Muscle layer of duodenum (tissue), 2 donors: ENCODE results near the gene PYROXD2.

ENCODE experiments used
- H3K27ac ChIP-seq: one replicate; pipeline ENCODE4 v1.7.0; 2013; ENCODE audit warnings: mild to moderate bottlenecking, low read length
- H3K27me3 ChIP-seq: one replicate; pipeline ENCODE4 v1.7.0; 2013; ENCODE audit warnings: low read depth, mild to moderate bottlenecking, control low read depth, low read length
- H3K36me3 ChIP-seq, 2 donors: one replicate each; pipeline ENCODE4 v1.7.0; 2013; ENCODE audit warnings: low read length in 2 of 2, control low read depth in 1 of 2, mild to moderate bottlenecking in 1 of 2; ENCODE audit not compliant: insufficient read depth in 2 of 2, control insufficient read depth in 1 of 2
- H3K4me1 ChIP-seq, 2 donors: one replicate each; pipeline ENCODE4 v1.7.0; 2013; ENCODE audit warnings: low read length in 2 of 2, mild to moderate bottlenecking in 2 of 2, control low read depth in 1 of 2, moderate library complexity in 1 of 2; ENCODE audit not compliant: insufficient read depth in 2 of 2, control insufficient read depth in 1 of 2
- H3K4me3 ChIP-seq, 2 donors: one replicate each; pipeline ENCODE4 v1.7.0; 2013; ENCODE audit warnings: low read length in 2 of 2, low read depth in 1 of 2, mild to moderate bottlenecking in 1 of 2
- H3K9me3 ChIP-seq, 2 donors: one replicate each; pipeline ENCODE4 v1.7.0; 2013; ENCODE audit warnings: low read length in 2 of 2, control low read depth in 1 of 2, mild to moderate bottlenecking in 1 of 2; ENCODE audit not compliant: control insufficient read depth in 1 of 2
- donor health status: healthy.

The PYROXD2 gene

GRCh38 chr10:98433371-98433770 is 18.4 kb upstream of the PYROXD2 start:
- Histone ChIP-seq H3K27me3 (no peaks in the 10 kb centered on the region), H3K4me3 (no peak overlapping the region), H3K36me3 (peaks cover 44 to 90% of the 10 kb centered on the region in 2 donors), H3K4me1 (no peaks in the 10 kb centered on the region), H3K27ac (no peak overlapping the region), H3K9me3 (peaks cover 0 to 9% of the 10 kb centered on the region in 2 donors)

GRCh38 chr10:98432330-98432729 is 17.3 kb upstream of the PYROXD2 start:
- H3K4me1 ChIP-seq = no peaks in the 10 kb centered on the region
- peaks cover 50 to 90% of the 10 kb centered on the region in 2 donors for H3K36me3 ChIP-seq
- no peaks in the 10 kb centered on the region for H3K27me3 ChIP-seq
- no peak overlapping the region for H3K27ac ChIP-seq
- no peak overlapping the region for H3K4me3 ChIP-seq
- H3K9me3 ChIP-seq = peaks cover 0 to 9% of the 10 kb centered on the region in 2 donors

- H3K4me3 ChIP-seq = no peak overlapping the region
- H3K9me3 ChIP-seq = peaks cover 0 to 9% of the 10 kb centered on the region in 2 donors
- no peak overlapping the region for H3K27ac ChIP-seq
- no peaks in the 10 kb centered on the region for H3K4me1 ChIP-seq
- H3K27me3 ChIP-seq = no peaks in the 10 kb centered on the region
- H3K36me3 ChIP-seq = peaks cover 50 to 84% of the 10 kb centered on the region in 2 donors
Observed at GRCh38 chr10:98431016-98431415, 16.0 kb upstream of the PYROXD2 start.

- Histone ChIP-seq H3K4me3 (no peak overlapping the region), H3K27me3 (no peaks in the 10 kb centered on the region), H3K4me1 (no peaks in the 10 kb centered on the region), H3K36me3 (peaks cover 46 to 84% of the 10 kb centered on the region in 2 donors), H3K27ac (no peak overlapping the region), H3K9me3 (peaks cover 0 to 9% of the 10 kb centered on the region in 2 donors)
Observed at GRCh38 chr10:98430427-98430826, 15.4 kb upstream of the PYROXD2 start.

- Histone ChIP-seq H3K4me1 (no peaks in the 10 kb centered on the region), H3K9me3 (peaks cover 0 to 9% of the 10 kb centered on the region in 2 donors), H3K27ac (no peak overlapping the region), H3K4me3 (no peak overlapping the region), H3K36me3 (peaks cover 37 to 78% of the 10 kb centered on the region in 2 donors), H3K27me3 (no peaks in the 10 kb centered on the region)
Observed at GRCh38 chr10:98429320-98430072, 14.5 kb upstream of the PYROXD2 start.

GRCh38 chr10:98427011-98427515 is 12.1 kb upstream of the PYROXD2 start:
- Histone ChIP-seq H3K27me3 (no peaks in the 10 kb centered on the region), H3K36me3 (peaks cover 38 to 72% of the 10 kb centered on the region in 2 donors), H3K27ac (no peak overlapping the region), H3K4me1 (no peaks in the 10 kb centered on the region), H3K9me3 (peaks cover 0 to 1% of the 10 kb centered on the region in 2 donors), H3K4me3 (no peak overlapping the region)

GRCh38 chr10:98425511-98426352 is 10.8 kb upstream of the PYROXD2 start:
- no peak overlapping the region for H3K27ac ChIP-seq
- H3K27me3 ChIP-seq = no peaks in the 10 kb centered on the region
- no peaks in the 10 kb centered on the region for H3K9me3 ChIP-seq
- peaks cover 37 to 59% of the 10 kb centered on the region in 2 donors for H3K36me3 ChIP-seq
- no peaks in the 10 kb centered on the region for H3K4me1 ChIP-seq
- no peak overlapping the region for H3K4me3 ChIP-seq

GRCh38 chr10:98424295-98425254 is 9.6 kb upstream of the PYROXD2 start:
- Histone ChIP-seq H3K27me3 (no peaks in the 10 kb centered on the region), H3K4me1 (no peaks in the 10 kb centered on the region), H3K9me3 (no peaks in the 10 kb centered on the region), H3K4me3 (no peak overlapping the region), H3K27ac (no peak overlapping the region), H3K36me3 (peaks cover 35 to 53% of the 10 kb centered on the region in 2 donors)

- Histone ChIP-seq H3K36me3 (peaks cover 44 to 57% of the 10 kb centered on the region in 2 donors), H3K27me3 (no peaks in the 10 kb centered on the region), H3K4me3 (no peak overlapping the region), H3K4me1 (no peaks in the 10 kb centered on the region), H3K27ac (no peak overlapping the region), H3K9me3 (no peaks in the 10 kb centered on the region)
Observed at GRCh38 chr10:98423691-98424120, 8.7 kb upstream of the PYROXD2 start.

GRCh38 chr10:98422182-98422581 is 7.2 kb upstream of the PYROXD2 start:
- Histone ChIP-seq H3K27me3 (no peaks in the 10 kb centered on the region), H3K4me1 (no peaks in the 10 kb centered on the region), H3K36me3 (peaks cover 40 to 58% of the 10 kb centered on the region in 2 donors), H3K4me3 (no peak overlapping the region), H3K9me3 (no peaks in the 10 kb centered on the region), H3K27ac (no peak overlapping the region)
